Measurements from ENCODE around the gene EIF3I.

- TF ChIP-seq, protein P1, sequence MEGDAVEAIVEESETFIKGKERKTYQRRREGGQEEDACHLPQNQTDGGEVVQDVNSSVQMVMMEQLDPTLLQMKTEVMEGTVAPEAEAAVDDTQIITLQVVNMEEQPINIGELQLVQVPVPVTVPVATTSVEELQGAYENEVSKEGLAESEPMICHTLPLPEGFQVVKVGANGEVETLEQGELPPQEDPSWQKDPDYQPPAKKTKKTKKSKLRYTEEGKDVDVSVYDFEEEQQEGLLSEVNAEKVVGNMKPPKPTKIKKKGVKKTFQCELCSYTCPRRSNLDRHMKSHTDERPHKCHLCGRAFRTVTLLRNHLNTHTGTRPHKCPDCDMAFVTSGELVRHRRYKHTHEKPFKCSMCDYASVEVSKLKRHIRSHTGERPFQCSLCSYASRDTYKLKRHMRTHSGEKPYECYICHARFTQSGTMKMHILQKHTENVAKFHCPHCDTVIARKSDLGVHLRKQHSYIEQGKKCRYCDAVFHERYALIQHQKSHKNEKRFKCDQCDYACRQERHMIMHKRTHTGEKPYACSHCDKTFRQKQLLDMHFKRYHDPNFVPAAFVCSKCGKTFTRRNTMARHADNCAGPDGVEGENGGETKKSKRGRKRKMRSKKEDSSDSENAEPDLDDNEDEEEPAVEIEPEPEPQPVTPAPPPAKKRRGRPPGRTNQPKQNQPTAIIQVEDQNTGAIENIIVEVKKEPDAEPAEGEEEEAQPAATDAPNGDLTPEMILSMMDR (IDR thresholded peaks at IDR 0.05): no peak
- peak in 1 of 2 donors; percentile 44 for TF ChIP-seq POLR2A (IDR thresholded peaks at IDR 0.05)
Measured at GRCh38 chr1:32200226-32201010, 21.8 kb upstream of the EIF3I start, which contains the start of gene CCDC28B.

All from tibial nerve (tissue), 3 donors.